HepG2 (cell line): ENCODE measurements around the gene WDHD1. TPM values are rescaled to one million over a fixed set of nuclear protein-coding genes. Genes with fewer than 3 reads are reported as not detected.

ENCODE experiments used
- CSRNP1 ChIP-seq: sonication (generic); formaldehyde crosslinking; IDR thresholded peaks from 2 replicates; pipeline ENCODE4 v1.8.1; 2023; ENCODE audit warnings: mild to moderate bottlenecking, missing genetic modification reagents
- MTA3 ChIP-seq: sonication (generic); formaldehyde crosslinking; IDR thresholded peaks from 2 replicates; pipeline ENCODE4 v1.4.0; 2020; ENCODE audit warnings: missing genetic modification reagents
- NCOA5 ChIP-seq: sonication (generic); formaldehyde crosslinking; IDR thresholded peaks from 2 replicates; pipeline ENCODE4 v1.4.0; 2020; ENCODE audit warnings: missing genetic modification reagents
- RNF2 ChIP-seq: fragments of 450-650 bp; conservative IDR thresholded peaks from 2 replicates; pipeline ENCODE4 v1.6.1; 2016; ENCODE audit warnings: low read depth
- RXRA ChIP-seq: sonication (generic); formaldehyde crosslinking; IDR thresholded peaks from 2 replicates; pipeline ENCODE4 v1.5.1; 2020; ENCODE audit warnings: missing genetic modification reagents
- WIZ ChIP-seq: sonication (generic); formaldehyde crosslinking; IDR thresholded peaks from 2 replicates; pipeline ENCODE4 v1.5.1; 2020; ENCODE audit warnings: mild to moderate bottlenecking, missing genetic modification reagents
- ZBTB3 ChIP-seq: sonication (generic); formaldehyde crosslinking; IDR thresholded peaks from 2 replicates; pipeline ENCODE4 v1.4.0; 2020; ENCODE audit warnings: low read depth, mild to moderate bottlenecking, moderate library complexity, missing genetic modification reagents, borderline replicate concordance
- ZNF280D ChIP-seq: sonication (generic); formaldehyde crosslinking; IDR thresholded peaks from 2 replicates; pipeline ENCODE4 v1.5.1; 2020; ENCODE audit warnings: mild to moderate bottlenecking, missing genetic modification reagents
- ZNF350 ChIP-seq: sonication (generic); formaldehyde crosslinking; IDR thresholded peaks from 2 replicates; pipeline ENCODE4 v1.4.0; 2020; ENCODE audit warnings: mild to moderate bottlenecking, low read depth, missing genetic modification reagents, borderline replicate concordance
- ZNF549 ChIP-seq: sonication (generic); formaldehyde crosslinking; IDR thresholded peaks from 2 replicates; pipeline ENCODE4 v1.5.0; 2020; ENCODE audit warnings: missing genetic modification reagents
- polyA plus RNA-seq, 8 experiments: library from polyadenylated mRNA; depleted of rRNA in 3 of 8; stranded (reverse) in 7 of 8; unstranded in 1 of 8; fragments of >200 nt; fragmentation: Illumina TruSeq in 4 of 8; extraction: Trizol in 4 of 8; gene quantifications; 2 replicates each; pipeline versions ENCODE4 v1.2.1 to v1.2.3, GENCODE V29; 2011 to 2016; ENCODE audit warnings: low read depth in 4 of 8, missing spikeins in 1 of 8, mixed read lengths in 1 of 8; ENCODE audit not compliant: insufficient read depth in 1 of 8
- total RNA-seq, 5 experiments: library from RNA; depleted of rRNA; stranded (reverse); fragments of >200 nt; fragmentation: Illumina TruSeq; extraction: Trizol; gene quantifications; 2 replicates each; pipeline ENCODE4 v1.2.3, GENCODE V29; 2016; ENCODE audit warnings: low read depth in 1 of 5
- TF ChIP-seq, protein P1 (sequence below): sonication (generic); formaldehyde crosslinking; conservative IDR thresholded peaks from 2 replicates; pipeline ENCODE4 v1.4.0; 2020; ENCODE audit warnings: missing genetic modification reagents
- TF ChIP-seq, protein P2 (sequence below), 2 experiments: fragments of 450-650 bp in 1 of 2; sonication (generic) in 1 of 2; formaldehyde crosslinking in 1 of 2; IDR thresholded peaks; 2 replicates each; pipeline versions ENCODE4 v1.6.1 to v1.8.0; 2016 to 2022; ENCODE audit warnings: antibody characterized with exemption in 1 of 2, mild to moderate bottlenecking in 1 of 2, missing genetic modification reagents in 1 of 2

Gene WDHD1
- total and polyA plus RNA-seq, 2 of the 13 experiments (the other 11 are each of a cell fraction or from before 2014, with no cell fraction given) = 5.5 to 27.5 TPM

DNA sequence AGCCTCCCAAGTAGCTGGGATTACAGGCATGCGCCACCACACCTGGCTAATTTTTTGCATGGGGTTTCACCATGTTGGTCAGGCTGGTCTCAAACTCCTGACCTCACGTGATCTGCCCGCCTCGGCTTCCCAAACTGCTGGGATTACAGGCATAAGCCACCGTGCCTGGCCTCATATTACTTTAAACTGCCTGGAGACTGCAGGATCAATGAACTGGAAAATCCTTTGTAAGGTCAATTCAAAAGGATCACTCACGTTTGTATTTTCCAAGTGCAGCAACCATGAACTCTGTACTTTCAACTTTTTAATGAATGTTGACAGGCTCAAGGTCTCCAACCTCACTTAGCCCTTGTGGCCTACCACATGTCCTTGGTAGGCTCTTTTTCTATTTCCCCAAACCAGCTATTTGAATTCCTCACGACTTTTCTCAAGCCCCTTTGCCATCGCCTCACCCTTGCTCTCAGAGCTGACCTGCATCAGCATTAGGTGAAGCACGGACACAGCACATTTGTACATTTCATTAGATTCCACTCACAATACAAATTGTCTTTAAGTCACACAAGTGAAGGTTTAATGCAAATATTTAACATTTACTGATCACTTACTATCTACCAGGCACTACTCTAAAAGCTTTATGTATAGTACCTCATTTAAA is 82.0 kb downstream of the WDHD1 start (continued):
- TF ChIP-seq, protein P1, sequence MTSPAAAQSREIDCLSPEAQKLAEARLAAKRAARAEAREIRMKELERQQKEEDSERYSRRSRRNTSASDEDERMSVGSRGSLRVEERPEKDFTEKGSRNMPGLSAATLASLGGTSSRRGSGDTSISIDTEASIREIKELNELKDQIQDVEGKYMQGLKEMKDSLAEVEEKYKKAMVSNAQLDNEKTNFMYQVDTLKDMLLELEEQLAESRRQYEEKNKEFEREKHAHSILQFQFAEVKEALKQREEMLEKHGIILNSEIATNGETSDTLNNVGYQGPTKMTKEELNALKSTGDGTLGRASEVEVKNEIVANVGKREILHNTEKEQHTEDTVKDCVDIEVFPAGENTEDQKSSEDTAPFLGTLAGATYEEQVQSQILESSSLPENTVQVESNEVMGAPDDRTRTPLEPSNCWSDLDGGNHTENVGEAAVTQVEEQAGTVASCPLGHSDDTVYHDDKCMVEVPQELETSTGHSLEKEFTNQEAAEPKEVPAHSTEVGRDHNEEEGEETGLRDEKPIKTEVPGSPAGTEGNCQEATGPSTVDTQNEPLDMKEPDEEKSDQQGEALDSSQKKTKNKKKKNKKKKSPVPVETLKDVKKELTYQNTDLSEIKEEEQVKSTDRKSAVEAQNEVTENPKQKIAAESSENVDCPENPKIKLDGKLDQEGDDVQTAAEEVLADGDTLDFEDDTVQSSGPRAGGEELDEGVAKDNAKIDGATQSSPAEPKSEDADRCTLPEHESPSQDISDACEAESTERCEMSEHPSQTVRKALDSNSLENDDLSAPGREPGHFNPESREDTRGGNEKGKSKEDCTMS (CRISPR knock-in tag) = no peak
- TF ChIP-seq ZNF350 (CRISPR knock-in tag) (0 out of 2 replicates have a peak, but pooled peaks have one; percentile 34), RNF2 (no peak), CSRNP1 (no peak), MTA3 (CRISPR knock-in tag) (no peak), ZBTB3 (CRISPR knock-in tag) (no peak), RXRA (CRISPR knock-in tag) (peak; percentile 74), NCOA5 (no peak), ZNF549 (CRISPR knock-in tag) (no peak), WIZ (CRISPR knock-in tag) (no peak), ZNF280D (CRISPR knock-in tag) (peak; percentile 81; the same call in 1 of the 2 replicates)
- TF ChIP-seq, protein P2, sequence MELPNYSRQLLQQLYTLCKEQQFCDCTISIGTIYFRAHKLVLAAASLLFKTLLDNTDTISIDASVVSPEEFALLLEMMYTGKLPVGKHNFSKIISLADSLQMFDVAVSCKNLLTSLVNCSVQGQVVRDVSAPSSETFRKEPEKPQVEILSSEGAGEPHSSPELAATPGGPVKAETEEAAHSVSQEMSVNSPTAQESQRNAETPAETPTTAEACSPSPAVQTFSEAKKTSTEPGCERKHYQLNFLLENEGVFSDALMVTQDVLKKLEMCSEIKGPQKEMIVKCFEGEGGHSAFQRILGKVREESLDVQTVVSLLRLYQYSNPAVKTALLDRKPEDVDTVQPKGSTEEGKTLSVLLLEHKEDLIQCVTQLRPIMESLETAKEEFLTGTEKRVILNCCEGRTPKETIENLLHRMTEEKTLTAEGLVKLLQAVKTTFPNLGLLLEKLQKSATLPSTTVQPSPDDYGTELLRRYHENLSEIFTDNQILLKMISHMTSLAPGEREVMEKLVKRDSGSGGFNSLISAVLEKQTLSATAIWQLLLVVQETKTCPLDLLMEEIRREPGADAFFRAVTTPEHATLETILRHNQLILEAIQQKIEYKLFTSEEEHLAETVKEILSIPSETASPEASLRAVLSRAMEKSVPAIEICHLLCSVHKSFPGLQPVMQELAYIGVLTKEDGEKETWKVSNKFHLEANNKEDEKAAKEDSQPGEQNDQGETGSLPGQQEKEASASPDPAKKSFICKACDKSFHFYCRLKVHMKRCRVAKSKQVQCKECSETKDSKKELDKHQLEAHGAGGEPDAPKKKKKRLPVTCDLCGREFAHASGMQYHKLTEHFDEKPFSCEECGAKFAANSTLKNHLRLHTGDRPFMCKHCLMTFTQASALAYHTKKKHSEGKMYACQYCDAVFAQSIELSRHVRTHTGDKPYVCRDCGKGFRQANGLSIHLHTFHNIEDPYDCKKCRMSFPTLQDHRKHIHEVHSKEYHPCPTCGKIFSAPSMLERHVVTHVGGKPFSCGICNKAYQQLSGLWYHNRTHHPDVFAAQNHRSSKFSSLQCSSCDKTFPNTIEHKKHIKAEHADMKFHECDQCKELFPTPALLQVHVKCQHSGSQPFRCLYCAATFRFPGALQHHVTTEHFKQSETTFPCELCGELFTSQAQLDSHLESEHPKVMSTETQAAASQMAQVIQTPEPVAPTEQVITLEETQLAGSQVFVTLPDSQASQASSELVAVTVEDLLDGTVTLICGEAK (IDR thresholded peaks at IDR 0.05) = no peak
- TF ChIP-seq, protein P2 (CRISPR knock-in tag; IDR thresholded peaks at IDR 0.05) = no peak; the same call in 1 of the 2 replicates
